Naive thymus-derived CD4-positive, alpha-beta T cell (primary cell): ENCODE results near the gene SMURF1. TPM values are rescaled to one million over a fixed set of nuclear protein-coding genes. Genes with fewer than 3 reads are reported as not detected.
A peak's percentile ranks its signal among the peaks of the same experiment; 100 is the strongest.

Experiments
- ATAC-seq: fragments of 150-1000 bp; cut with Tn5 transposase; 2 replicates; pipeline ENCODE4 v1.10.0; 2021; ENCODE audit warnings: mild to moderate bottlenecking, moderate library complexity
- CTCF ChIA-PET: fragments of 350-600 bp; sonication (Branson Sonifier 250); formaldehyde crosslinking; loops from one replicate; lab custom pipeline; 2021; ENCODE audit warnings: antibody characterized with exemption; lab: Charles Lee
- POLR2A ChIA-PET: fragments of 350-600 bp; sonication (Branson Sonifier 250); formaldehyde crosslinking; loops from one replicate; lab custom pipeline; 2021; ENCODE audit warnings: antibody characterized with exemption, inconsistent platforms; lab: Charles Lee
- DNase-seq, 9 donors: peaks; one replicate each; pipeline versions ENCODE4 v3.0.0 to v3.0.0-alpha.2; 2020 to 2022; ENCODE audit warnings: mixed read lengths in 1 of 9
- H3K27ac ChIP-seq: one replicate; pipeline ENCODE4 v1.7.0; 2013; ENCODE audit warnings: mild to moderate bottlenecking, low read depth, low read length, moderate library complexity
- H3K27me3 ChIP-seq, 2 donors: one replicate each; pipeline ENCODE4 v1.7.0; 2013; ENCODE audit warnings: low read length in 2 of 2, mild to moderate bottlenecking in 2 of 2, moderate library complexity in 2 of 2; ENCODE audit not compliant: control insufficient read depth in 2 of 2, insufficient read depth in 2 of 2
- H3K36me3 ChIP-seq, 3 experiments: 1 replicate in 2 of 3; 2 replicates in 1 of 3; pipeline ENCODE4 v1.7.0; 2013; ENCODE audit warnings: low read length in 3 of 3, mild to moderate bottlenecking in 3 of 3, moderate library complexity in 1 of 3; ENCODE audit not compliant: insufficient read depth in 3 of 3, control insufficient read depth in 2 of 3
- H3K4me1 ChIP-seq, 2 donors: one replicate each; pipeline ENCODE4 v1.7.0; 2013; ENCODE audit warnings: low read length in 2 of 2, mild to moderate bottlenecking in 2 of 2, moderate library complexity in 1 of 2; ENCODE audit not compliant: control insufficient read depth in 2 of 2, insufficient read depth in 2 of 2
- H3K4me3 ChIP-seq: 2 replicates; pipeline ENCODE4 v1.7.0; 2013; ENCODE audit warnings: mild to moderate bottlenecking, low read length
- H3K9me3 ChIP-seq, 3 experiments: 1 replicate in 2 of 3; 2 replicates in 1 of 3; pipeline ENCODE4 v1.7.0; 2013; ENCODE audit warnings: low read length in 3 of 3; ENCODE audit not compliant: control insufficient read depth in 2 of 3
- H3K27ac Mint-ChIP-seq, 9 donors: one replicate each; pipeline ENCODE4 v1.8.0; 2020 to 2022; ENCODE audit warnings: mixed read lengths in 9 of 9, mild to moderate bottlenecking in 8 of 9, moderate library complexity in 5 of 9, inconsistent platforms in 2 of 9
- H3K27me3 Mint-ChIP-seq, 5 donors: one replicate each; pipeline ENCODE4 v1.8.0; 2021 to 2022; ENCODE audit warnings: mixed read lengths in 5 of 5, mild to moderate bottlenecking in 1 of 5
- H3K36me3 Mint-ChIP-seq, 5 donors: one replicate each; pipeline ENCODE4 v1.8.0; 2020 to 2022; ENCODE audit warnings: mixed read lengths in 5 of 5, mild to moderate bottlenecking in 3 of 5, inconsistent platforms in 1 of 5
- H3K4me1 Mint-ChIP-seq, 7 donors: one replicate each; pipeline ENCODE4 v1.8.0; 2020 to 2022; ENCODE audit warnings: mixed read lengths in 7 of 7, mild to moderate bottlenecking in 3 of 7, inconsistent platforms in 1 of 7
- H3K4me3 Mint-ChIP-seq, 10 donors: one replicate each; pipeline ENCODE4 v1.8.0; 2020 to 2022; ENCODE audit warnings: mild to moderate bottlenecking in 10 of 10, mixed read lengths in 10 of 10, moderate library complexity in 6 of 10, inconsistent platforms in 2 of 10
- H3K9me3 Mint-ChIP-seq, 11 donors: one replicate each; pipeline ENCODE4 v1.8.0; 2020 to 2022; ENCODE audit warnings: mixed read lengths in 11 of 11, mild to moderate bottlenecking in 4 of 11, inconsistent platforms in 1 of 11, moderate library complexity in 1 of 11
- intact Hi-C, 2 donors: fragments of 100-400 bp; cut with micrococcal nuclease; formaldehyde crosslinking; loops; one replicate each; pipeline ENCODE4 v1.15.1; 2023
- polyA plus RNA-seq, 2 donors: library from polyadenylated mRNA; unstranded; fragments of 300-500 nt; fragmentation: Illumina TruSeq; gene quantifications; one replicate each; pipeline ENCODE4 v1.2.3, GENCODE V29; 2021
- total RNA-seq, 6 experiments: library from RNA in 5 of 6; stranded (reverse) in 5 of 6; gene quantifications; 1 replicate in 5 of 6; 2 replicates in 1 of 6; pipeline ENCODE4 v1.2.3 and lab custom pipeline; 2021 to 2026

The SMURF1 gene
- total and polyA plus RNA-seq, 7 experiments from 2014 or later = 1.3 to 26.4 (median 20.4) TPM

DNA sequence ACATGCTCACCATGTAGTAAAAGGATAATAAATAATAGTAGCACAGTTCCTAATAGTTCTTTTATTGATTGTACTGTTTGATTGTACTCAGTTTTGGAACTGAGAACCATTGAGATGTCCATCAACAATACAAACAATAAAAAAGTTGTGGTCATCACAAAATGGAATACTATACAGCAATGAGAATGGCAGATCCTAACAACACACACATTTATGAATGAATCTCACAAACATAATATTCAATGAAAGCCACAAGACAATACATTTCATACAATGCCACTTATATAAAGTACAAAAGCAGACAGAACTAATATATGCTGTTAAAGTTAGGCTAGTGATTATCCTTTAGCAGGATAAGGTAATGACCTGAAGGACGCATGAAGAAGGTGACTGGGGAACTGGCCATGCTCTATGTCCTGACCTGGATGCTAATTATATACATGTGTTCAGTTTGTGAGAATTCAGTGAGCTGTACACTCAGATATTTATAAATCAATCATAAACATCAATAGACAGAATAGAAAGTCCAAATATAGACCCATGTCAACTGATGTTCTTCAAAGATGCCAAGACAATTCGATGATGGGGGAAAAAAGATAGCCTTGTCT, 70.0 kb downstream of the SMURF1 start:
- no peaks in the 10 kb centered on the region for H3K27me3 Mint-ChIP-seq
- H3K4me3 ChIP-seq = no peak overlapping the region
- no peaks in the 10 kb centered on the region for H3K9me3 ChIP-seq
- H3K4me1 ChIP-seq = no peaks in the 10 kb centered on the region
- H3K27ac Mint-ChIP-seq = no peak overlapping the region
- ChIA-PET CTCF (no interaction called here), POLR2A (no interaction called here)
- H3K9me3 Mint-ChIP-seq = peaks cover 0 to 3% (median 0%) of the 10 kb centered on the region in 11 donors
- peaks cover 8 to 52% (median 35%) of the 10 kb centered on the region in 7 donors for H3K4me1 Mint-ChIP-seq
- peaks cover 0 to 13% (median 0%) of the 10 kb centered on the region in 5 donors for H3K36me3 Mint-ChIP-seq
- H3K4me3 Mint-ChIP-seq = no peak overlapping the region
- DNase-seq (no peak), ATAC-seq (no peak)
- no peaks in the 10 kb centered on the region for H3K27me3 ChIP-seq
- intact Hi-C loops = no loop called here
- H3K36me3 ChIP-seq = no peaks in the 10 kb centered on the region
- no peak overlapping the region for H3K27ac ChIP-seq

DNA sequence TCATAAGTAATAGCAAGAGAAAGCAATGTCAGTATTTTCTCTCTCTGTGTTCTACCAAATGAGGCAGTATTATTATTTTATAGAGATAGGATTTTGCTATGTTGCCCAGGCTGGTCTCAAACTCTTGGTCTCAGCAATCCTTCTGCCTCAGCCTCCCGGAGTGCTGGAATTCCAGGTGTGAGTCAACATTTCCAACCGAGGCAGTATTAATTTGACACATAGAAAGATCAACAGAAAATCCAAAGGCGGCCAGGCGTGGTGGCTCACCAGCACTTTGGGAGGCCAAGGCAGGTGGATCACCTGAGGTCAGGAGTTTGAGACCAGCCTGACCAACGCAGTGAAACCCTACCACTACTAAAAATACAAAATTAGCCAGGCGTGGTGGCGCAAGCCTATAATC, 71.8 kb downstream of the SMURF1 start:
- intact Hi-C loops = no loop called here
- Histone ChIP-seq H3K4me1 (no peaks in the 10 kb centered on the region), H3K4me3 (no peak overlapping the region), H3K27ac (no peak overlapping the region), H3K36me3 (no peaks in the 10 kb centered on the region), H3K9me3 (no peaks in the 10 kb centered on the region), H3K27me3 (no peaks in the 10 kb centered on the region)
- peaks cover 8 to 50% (median 35%) of the 10 kb centered on the region in 7 donors for H3K4me1 Mint-ChIP-seq
- no peak overlapping the region for H3K27ac Mint-ChIP-seq
- DNase-seq (no peak), ATAC-seq (no peak)
- POLR2A ChIA-PET = no interaction called here
- peaks cover 0 to 13% (median 0%) of the 10 kb centered on the region in 5 donors for H3K36me3 Mint-ChIP-seq
- no peak overlapping the region for H3K4me3 Mint-ChIP-seq
- CTCF ChIA-PET = interaction anchor here (1.2 kb wide), 1 partner anchor 58 kb away, joined by 3 read pairs; no protein-coding TSS in a partner anchor
- H3K9me3 Mint-ChIP-seq = peaks cover 0 to 3% (median 0%) of the 10 kb centered on the region in 11 donors
- H3K27me3 Mint-ChIP-seq = no peaks in the 10 kb centered on the region

DNA sequence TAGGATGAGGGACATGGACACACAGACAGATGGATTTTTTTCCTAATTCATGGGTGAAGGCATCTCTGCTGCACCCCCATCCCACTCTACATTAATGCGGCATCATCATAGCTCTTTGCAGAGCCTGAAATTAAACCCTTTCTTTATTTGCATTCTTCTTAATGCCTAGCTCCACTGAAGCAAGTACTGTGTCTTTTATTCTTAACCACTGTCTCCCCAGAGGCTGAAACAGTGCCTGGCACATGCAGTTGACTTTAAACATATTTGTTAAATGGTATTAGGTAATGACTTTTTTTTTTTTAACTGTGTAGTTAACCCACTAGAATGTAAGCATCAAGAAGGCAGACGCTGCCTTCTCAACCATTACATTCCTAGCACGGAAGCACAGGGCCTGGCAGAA, 73.5 kb downstream of the SMURF1 start:
- ATAC-seq = no peak
- Histone ChIP-seq H3K9me3 (no peaks in the 10 kb centered on the region), H3K27ac (no peak overlapping the region), H3K4me1 (no peaks in the 10 kb centered on the region), H3K4me3 (no peak overlapping the region), H3K36me3 (no peaks in the 10 kb centered on the region), H3K27me3 (no peaks in the 10 kb centered on the region)
- H3K4me1 Mint-ChIP-seq = peaks cover 2 to 43% (median 37%) of the 10 kb centered on the region in 7 donors
- intact Hi-C loops = no loop called here
- H3K36me3 Mint-ChIP-seq = peaks cover 0 to 13% (median 5%) of the 10 kb centered on the region in 5 donors
- ChIA-PET POLR2A (no interaction called here), CTCF (no interaction called here)
- H3K27ac Mint-ChIP-seq = peak overlapping the region in 2 of 9 donors; percentile 10 to 17
- no peak overlapping the region for H3K4me3 Mint-ChIP-seq
- no peaks in the 10 kb centered on the region for H3K27me3 Mint-ChIP-seq
- DNase-seq = no peak
- H3K9me3 Mint-ChIP-seq = no peaks in the 10 kb centered on the region

DNA sequence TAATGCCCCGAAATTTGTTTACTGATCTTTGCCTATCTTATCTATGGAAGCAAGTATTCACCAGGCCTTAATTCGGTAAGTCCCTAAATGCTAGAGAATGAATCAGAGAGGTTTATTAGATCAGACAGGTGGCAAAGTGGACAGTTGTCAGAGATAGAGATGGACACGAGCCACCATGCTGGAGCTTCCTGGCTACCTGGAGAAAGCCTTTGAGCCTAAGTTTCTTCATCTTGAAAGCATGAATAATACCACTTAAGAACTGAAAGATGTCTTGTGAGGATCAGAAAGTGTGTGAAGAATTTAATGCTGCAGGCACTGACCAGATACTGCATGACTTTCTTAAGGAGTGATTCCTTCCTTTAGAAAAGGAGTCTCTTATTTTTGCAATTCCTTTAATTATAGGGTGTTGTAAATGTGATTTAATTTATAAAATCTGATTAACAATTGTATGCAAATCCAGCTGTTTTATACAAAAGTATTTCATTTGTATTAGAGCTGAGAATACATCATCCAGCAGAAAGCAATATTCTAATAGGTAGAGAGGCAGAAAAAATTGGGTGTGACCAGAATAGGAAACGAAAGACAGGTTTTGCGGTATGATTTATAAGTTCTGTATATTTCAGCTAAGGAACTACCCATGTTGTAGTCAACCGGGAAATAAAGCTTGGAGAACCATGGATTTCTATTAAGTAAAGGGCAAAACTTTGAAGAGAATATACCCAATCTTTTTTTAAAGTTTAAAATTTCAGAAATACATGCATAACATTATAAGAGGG, 82.7 kb downstream of the SMURF1 start:
- no peaks in the 10 kb centered on the region for H3K27me3 Mint-ChIP-seq
- H3K9me3 Mint-ChIP-seq = no peaks in the 10 kb centered on the region
- Histone ChIP-seq H3K36me3 (peaks cover 0 to 18% (median 0%) of the 10 kb centered on the region in 3 experiments), H3K27me3 (no peaks in the 10 kb centered on the region), H3K4me3 (no peak overlapping the region), H3K4me1 (no peaks in the 10 kb centered on the region), H3K27ac (peak overlapping the region; percentile 1), H3K9me3 (no peaks in the 10 kb centered on the region)
- DNase-seq (no peak), ATAC-seq (no peak)
- H3K27ac Mint-ChIP-seq = peak overlapping the region in 6 of 9 donors; percentile 8 to 68 (median 52)
- ChIA-PET CTCF (interaction anchor here (0.6 kb wide), 1 partner anchor 65 kb away, joined by 3 read pairs; no protein-coding TSS in a partner anchor), POLR2A (interaction anchor here (0.6 to 1.0 kb wide), 2 partner anchors 39 to 154 kb away, joined by 3 read pairs; no protein-coding TSS in a partner anchor)
- intact Hi-C loops = loop anchor here in 1 of 2 donors (5.0 kb wide), 1 partner anchor 81 kb away; the partner anchor contains the start of gene SMURF1
- H3K4me3 Mint-ChIP-seq = peak overlapping the region in 3 of 10 donors; percentile 15 to 39 (median 19)
- H3K4me1 Mint-ChIP-seq = peaks cover 10 to 31% (median 24%) of the 10 kb centered on the region in 7 donors
- H3K36me3 Mint-ChIP-seq = peaks cover 0 to 21% (median 7%) of the 10 kb centered on the region in 5 donors

DNA sequence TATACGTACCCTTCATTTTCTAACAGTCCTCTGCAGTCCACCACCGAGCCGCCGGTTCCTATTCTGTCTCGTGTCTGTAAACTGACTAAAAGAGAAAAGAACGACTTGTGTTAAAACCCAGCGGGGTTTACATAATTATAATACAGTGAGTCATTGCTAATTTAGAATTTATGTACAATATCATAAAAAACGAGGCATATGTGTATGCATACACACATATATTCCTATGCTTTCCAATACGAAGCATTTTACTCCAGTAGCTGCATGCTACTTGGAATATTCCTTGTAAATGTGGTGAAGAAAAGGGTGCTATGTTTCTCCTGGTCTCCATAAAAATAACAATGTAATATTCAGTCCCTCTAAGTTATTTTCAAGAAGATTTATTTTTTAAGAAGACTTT, 89.1 kb downstream of the SMURF1 start:
- Mint-ChIP-seq H3K36me3 (peaks cover 4 to 42% (median 12%) of the 10 kb centered on the region in 5 donors), H3K9me3 (no peaks in the 10 kb centered on the region), H3K27me3 (no peaks in the 10 kb centered on the region), H3K4me3 (no peak overlapping the region), H3K27ac (no peak overlapping the region), H3K4me1 (no peaks in the 10 kb centered on the region)
- Histone ChIP-seq H3K4me1 (no peaks in the 10 kb centered on the region), H3K36me3 (peaks cover 0 to 67% (median 6%) of the 10 kb centered on the region in 3 experiments), H3K4me3 (no peak overlapping the region), H3K27ac (no peak overlapping the region), H3K9me3 (no peaks in the 10 kb centered on the region), H3K27me3 (no peaks in the 10 kb centered on the region)
- ChIA-PET CTCF (no interaction called here), POLR2A (interaction anchor here (0.6 kb wide), 1 partner anchor 305 kb away, joined by 3 read pairs; no protein-coding TSS in a partner anchor)
- DNase-seq (no peak), ATAC-seq (no peak)
- intact Hi-C loops = no loop called here

DNA sequence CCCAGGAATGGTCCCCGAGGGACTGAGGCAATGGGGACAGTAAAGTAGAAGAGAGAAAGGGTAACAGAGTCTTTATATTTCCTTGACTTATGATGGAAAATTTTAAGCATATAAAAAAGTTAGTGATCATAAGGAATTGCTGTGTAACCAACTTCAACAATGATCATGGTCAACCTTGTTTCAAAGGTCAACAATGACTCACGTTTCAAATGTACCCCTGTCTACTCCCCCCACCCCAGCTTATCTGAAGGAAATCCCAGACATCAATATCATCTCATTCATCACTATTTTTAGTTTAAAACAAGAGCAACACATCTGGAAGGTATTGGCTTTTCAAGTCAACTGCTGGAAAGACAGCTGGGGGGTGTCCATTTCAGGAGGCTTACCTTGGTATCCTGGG, 92.9 kb downstream of the SMURF1 start:
- no peaks in the 10 kb centered on the region for H3K4me1 Mint-ChIP-seq
- Histone ChIP-seq H3K27me3 (no peaks in the 10 kb centered on the region), H3K36me3 (peaks cover 0 to 90% (median 11%) of the 10 kb centered on the region in 3 experiments), H3K9me3 (no peaks in the 10 kb centered on the region), H3K27ac (no peak overlapping the region), H3K4me1 (no peaks in the 10 kb centered on the region), H3K4me3 (no peak overlapping the region)
- DNase-seq (no peak), ATAC-seq (no peak)
- H3K27ac Mint-ChIP-seq = peak overlapping the region in 1 of 9 donors; percentile 59
- intact Hi-C loops = no loop called here
- H3K4me3 Mint-ChIP-seq = no peak overlapping the region
- ChIA-PET CTCF (no interaction called here), POLR2A (no interaction called here)
- no peaks in the 10 kb centered on the region for H3K9me3 Mint-ChIP-seq
- H3K36me3 Mint-ChIP-seq = peaks cover 4 to 53% (median 11%) of the 10 kb centered on the region in 5 donors
- H3K27me3 Mint-ChIP-seq = no peaks in the 10 kb centered on the region
